Urothelium cell line (cell line): ENCODE measurements around the gene AGAP5.
"Not testable (repeated sequence)": the region's sequence is repeated elsewhere in the genome, so short reads cannot be mapped to it uniquely, and the experiment has no call there.

Experiments
- DNase-seq: peaks from one replicate; pipeline ENCODE4 v3.0.0; 2011; ENCODE audit warnings: low spot score, mixed read lengths
- FAIRE-seq: peaks from 2 replicates; lab custom pipeline; 2011; peaks lifted over from hg19 to GRCh38; lab: Jason Lieb, UNC

The AGAP5 gene

GRCh38 chr10:73662705-73663104, 35.2 kb downstream of the AGAP5 start:
- DNase-seq, FAIRE-seq: not testable (repeated sequence)

DNA sequence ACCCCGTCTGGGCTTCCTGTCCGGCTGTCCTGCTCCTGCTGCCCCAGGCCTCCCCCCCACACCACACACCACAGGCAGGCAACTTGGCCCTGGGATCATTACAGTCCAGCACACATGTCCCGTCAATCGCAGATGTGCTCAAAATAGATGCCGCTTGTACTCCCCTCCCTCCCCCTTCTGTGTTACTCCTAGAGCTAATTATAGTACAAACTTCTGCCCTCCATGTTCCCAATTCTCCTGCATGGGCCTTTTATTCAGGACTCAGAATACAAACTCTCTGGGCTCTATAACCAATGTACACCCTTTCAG, 42.0 kb downstream of the AGAP5 start, which contains the start of gene SYNPO2L:
TSS of gene SYNPO2L (minus strand) at position 40 of the 309 bp plus-strand sequence. CDS start 107 bp downstream, outside the sequence.
- FAIRE-seq (no peak), DNase-seq (no peak)

GRCh38 chr10:73655257-73655989, 42.5 kb downstream of the AGAP5 start:
- no peak for FAIRE-seq
- no peak for DNase-seq

- DNase-seq (no peak), FAIRE-seq (no peak)
Measured at GRCh38 chr10:73653701-73654100, 44.2 kb downstream of the AGAP5 start.

DNA sequence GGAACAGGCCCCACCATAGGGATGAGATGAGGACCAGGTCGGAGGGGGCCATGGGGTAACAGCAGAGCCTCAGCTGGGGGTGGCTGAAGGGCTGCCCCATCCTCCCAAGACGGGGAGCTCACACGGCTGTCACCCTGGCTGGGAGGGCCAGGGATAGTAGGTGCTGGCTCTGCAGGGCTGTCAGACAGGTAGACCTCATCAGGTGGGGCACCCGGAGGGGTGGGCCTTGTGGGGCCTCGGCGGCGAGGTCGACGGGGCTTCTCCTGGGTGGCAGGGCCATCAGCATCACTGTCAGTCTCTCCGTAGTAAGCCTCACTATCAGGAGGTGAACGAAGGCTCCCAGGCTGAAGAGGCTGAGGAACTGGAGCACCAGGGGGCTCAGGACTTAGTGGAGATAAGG, 44.7 kb downstream of the AGAP5 start:
- DNase-seq (no peak), FAIRE-seq (no peak)

DNA sequence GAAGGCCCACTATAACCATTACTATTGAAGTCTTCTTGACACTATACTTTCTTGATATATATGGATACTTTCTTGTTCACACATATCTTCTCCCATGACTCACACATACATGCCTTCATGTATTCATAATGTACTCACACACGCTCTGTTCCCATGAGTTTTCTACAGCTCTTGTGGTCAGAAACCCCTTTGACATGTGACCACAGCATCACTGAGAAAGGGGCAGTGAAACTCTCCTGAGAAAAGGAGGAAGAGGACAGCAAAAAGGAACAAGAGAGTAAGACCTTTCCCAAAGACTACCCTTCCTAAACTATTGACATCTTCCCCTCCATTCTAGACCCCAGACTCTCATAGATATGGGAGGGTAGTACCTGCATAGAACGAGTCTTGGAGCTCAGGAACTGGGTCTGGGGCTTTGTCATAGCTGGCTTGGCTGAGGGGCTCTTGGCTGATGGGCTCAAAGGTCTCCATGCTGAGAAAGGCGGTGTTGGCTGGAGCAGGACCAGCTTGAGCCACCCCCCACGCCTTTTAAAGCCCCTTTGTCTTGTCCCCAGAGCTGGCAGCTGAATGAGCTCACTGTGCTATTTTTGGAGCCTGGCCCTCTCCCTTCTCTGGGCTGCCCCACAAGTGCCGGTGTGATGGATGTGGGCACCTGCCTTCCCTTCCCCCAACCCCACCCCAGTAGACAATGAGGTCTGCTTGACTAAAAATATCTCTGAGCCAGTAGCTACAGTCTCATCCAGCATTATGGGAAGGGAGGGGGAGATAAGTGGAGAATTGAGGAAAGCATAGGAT, 47.2 kb downstream of the AGAP5 start:
- DNase-seq (no peak), FAIRE-seq (no peak)

DNA sequence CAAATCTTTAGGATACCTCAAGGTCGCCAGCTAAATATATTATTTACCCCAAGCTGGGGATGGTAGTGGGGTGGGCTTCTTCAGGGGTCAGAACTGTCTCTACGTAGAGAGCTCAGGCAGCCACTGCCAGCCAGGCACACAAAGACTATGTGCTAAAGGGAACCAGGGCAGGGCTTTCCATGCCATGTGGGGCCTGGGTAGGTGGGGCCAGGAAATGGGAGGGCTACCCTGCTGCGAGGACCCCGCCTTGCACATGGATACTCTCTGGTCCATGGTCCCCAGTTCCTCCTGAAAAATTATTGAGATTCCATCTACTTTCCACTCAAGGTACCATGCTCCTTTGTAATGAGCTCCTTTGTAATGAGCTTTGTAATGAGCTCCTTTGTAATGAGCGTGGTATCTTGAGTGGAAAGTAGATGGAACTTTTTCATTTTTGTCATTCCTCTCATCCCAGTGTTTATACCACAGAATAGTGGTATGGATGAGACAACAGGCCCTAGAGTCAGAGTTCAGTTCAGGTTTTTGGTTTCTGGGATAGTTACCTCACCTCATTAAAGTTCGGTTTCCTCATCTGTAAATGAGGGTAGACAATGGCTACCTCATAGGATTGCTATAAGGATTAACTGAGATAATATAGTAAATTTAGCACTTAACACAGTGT, 47.9 kb downstream of the AGAP5 start:
- no peak for FAIRE-seq
- DNase-seq = no peak

DNA sequence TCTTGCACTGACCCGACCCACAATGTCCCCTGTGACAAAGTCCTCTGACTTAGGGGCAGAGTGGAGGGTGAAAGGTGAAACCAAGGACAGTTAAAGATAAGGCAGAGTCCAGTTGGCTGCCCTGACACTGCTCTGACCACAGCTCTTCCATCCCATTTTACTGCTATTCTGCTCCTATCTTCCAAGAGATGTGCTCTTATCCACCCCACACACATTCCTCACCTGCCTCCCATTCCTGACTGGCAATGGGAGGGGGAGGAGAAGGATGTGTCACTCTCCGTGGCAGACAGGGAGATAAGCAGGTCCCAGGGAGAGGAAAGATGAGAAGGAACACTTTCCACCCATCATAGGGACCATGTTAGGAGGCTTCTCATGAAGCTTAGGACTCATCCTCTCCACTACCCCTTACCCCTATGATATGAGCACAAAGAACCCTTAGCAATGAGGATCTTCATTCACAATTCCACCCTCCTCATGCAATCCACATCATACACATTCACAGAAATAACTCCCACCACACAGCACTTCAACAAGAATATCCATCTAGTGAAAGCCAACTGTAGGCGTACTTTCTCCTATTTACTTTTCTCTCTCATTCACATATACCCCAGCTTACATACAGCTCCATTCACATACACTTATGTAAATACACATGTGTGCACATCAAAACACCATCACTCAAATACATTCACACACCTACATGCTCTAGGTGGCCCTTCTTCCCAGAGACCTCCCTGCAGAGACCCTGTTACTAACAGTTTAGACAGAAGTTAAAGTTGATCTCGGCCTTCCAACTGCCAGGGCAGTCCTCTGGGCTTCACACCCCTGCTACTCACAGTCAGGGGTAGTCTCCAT, 48.7 kb downstream of the AGAP5 start:
- FAIRE-seq (peak; percentile 66), DNase-seq (peak; percentile 72)

DNA sequence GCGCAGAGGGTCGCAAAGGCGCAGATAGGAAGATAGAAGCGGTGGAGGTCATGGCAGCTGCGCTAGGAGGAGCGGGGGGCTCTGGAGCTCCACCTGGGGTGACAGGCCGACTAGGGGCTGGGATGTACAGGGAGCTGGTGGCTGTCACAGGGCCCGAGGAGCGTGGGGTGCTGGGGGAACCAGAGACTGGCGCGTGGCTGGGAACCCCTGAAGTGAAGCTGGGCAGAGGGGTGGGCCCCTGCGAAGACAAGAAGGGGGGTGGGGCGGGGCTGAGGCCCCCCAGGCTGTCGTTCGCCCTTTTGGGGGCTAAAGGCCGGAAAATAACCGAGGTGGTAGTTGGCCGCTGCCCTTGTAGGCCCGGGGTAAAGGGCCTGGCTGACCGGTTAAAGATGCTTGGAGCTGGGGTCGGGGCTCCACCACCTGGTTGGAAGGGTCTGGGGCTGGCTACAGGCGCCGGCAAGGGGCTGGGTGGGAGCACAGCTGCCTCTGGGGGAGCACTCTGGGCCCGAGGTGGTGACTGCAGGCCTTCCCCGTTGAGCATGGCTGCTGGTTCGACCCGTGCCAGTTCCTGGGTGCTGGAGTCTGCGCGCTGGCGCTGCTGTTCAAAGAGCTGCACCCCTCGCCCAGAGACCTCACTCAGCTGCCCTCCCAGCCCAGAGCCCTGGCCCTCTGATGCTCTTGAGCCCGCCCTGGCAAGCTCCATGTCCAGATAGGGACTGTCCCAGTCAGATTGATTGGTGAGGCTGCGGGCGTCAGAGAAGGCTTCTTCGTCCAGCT, 49.8 kb downstream of the AGAP5 start:
- FAIRE-seq = no peak

GRCh38 chr10:73647211-73647874, 50.6 kb downstream of the AGAP5 start:
- DNase-seq (no peak), FAIRE-seq (no peak)

More for the DNA sequence above, 49.8 kb downstream of the AGAP5 start:
- DNase-seq = no peak

DNA sequence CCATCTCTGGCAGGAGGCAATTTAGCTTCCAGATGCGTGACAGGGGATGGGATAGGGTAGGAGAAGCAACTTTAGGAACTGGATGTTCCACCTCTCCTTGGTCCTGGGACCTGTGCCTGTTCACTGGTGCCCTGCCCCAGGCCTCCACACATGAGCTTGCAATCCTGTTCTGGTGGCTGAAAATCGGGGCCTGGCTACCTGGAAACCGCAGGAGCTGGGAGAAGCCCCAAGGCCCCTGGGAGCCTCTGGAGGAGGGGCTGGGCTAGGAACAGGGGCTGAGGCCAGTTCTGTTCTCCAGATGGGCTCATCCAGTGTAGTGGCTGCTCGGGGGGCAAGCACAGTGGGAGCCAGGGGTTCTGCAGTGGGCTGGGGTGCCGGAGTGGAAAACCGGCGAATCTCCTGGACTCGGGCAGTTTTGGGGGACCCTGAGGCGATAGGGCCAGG, 51.3 kb downstream of the AGAP5 start:
- FAIRE-seq = no peak

DNA sequence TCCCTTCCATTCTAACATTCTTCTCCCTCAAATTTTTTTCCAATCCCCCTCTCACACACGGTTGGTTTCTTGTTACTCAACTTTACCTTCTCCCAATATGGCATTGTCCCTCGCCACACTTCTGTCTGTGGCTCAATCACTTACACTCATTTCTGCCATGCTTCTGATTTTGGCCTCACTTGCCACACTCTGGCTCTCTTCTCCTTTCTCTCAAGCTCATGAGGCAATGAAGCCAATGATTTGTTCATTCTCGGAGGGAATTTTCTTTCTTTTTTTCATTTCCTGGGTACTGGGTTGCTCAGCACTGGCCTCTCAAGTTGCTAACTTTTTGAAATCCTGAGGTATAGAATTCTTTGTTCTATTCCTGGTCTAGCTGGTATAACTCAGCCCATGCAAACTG, 52.7 kb downstream of the AGAP5 start:
- no peak for FAIRE-seq
- no peak for DNase-seq

More for the DNA sequence above, 51.3 kb downstream of the AGAP5 start:
- DNase-seq = no peak

DNA sequence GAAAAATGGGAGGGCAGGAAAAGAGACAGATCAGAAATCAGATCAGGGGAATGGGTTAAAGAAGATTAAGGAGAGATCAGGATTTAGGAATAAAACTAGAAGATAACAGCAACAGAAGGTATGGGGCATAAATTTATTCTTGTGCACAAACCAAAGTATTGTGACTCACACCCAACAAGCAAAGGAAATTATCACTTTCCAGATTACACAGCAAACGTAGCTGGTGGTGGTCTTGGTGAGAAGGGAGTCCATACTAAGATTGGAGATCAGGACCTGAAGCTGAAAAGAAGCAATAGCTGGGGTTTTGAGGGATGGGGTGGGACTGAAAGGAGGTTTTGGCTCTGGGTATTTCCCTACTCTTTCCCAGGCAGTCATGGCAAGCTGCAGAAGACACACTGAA, 53.1 kb downstream of the AGAP5 start:
- FAIRE-seq (no peak), DNase-seq (no peak)

DNA sequence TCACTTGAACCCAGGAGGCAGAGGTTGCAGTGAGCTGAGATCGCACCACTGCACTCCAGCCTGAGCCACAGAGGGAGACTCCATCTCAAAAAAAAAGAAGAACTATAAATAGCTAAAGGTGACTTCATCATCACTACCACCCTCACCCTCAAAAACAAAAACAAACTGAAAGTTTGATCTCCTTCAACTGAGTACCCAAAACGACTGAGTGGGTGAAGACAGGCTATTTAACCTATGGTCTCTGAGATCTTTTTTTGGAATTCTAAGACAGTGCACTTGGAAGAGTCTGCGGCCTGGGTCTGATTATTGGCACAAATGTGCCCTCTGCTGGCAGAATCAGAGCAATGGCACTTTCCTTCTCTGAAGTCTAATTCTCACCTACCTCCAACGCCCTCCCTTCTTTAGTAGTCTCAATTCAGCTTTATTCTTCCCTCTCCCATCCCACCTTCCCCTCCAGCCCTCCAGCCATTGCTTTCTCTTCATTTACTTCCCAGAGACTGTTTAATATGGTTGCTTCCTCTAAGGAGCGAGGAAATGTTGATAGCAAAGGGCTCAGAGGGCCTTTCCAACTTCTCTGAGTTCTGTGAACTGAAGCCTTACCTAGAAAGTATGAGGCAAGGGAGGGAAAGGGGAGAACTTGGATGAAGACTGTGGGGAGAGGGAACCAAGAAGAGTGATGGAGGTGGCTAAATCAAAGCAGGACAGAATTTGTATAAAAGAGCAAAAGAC, 53.7 kb downstream of the AGAP5 start:
- FAIRE-seq = no peak

DNA sequence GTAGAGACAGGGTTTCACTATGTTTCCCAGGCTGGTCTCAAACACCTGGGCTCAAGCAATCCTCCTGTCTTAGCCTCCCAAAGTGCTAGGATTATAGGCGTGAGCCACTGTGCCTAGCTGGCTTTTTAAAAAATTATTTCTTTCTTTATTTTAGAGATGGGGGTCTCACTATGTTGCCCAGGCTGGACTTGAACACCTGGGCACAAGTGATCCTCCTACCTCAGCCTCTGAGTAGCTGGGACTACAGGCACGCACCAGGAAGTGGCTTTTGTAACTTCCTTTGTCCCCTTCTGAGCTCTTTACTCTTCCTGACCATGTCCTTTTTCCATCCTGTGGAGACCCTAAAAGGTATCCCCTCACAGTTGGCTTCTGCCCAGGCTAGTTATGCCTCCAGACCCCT, 54.5 kb downstream of the AGAP5 start:
- DNase-seq = no peak
- no peak for FAIRE-seq

More for the DNA sequence above, 53.7 kb downstream of the AGAP5 start:
- DNase-seq = peak; percentile 75

- FAIRE-seq (no peak), DNase-seq (peak; percentile 5)
Measured at GRCh38 chr10:73641328-73642060, 56.4 kb downstream of the AGAP5 start, which contains the start of gene MYOZ1. TSS of gene MYOZ1 (minus strand) at chr10:73641474. CDS start at chr10:73640017, 1,457 bp downstream.

- FAIRE-seq (no peak), DNase-seq (no peak)
Measured at GRCh38 chr10:73639286-73639685, 58.6 kb downstream of the AGAP5 start.

DNA sequence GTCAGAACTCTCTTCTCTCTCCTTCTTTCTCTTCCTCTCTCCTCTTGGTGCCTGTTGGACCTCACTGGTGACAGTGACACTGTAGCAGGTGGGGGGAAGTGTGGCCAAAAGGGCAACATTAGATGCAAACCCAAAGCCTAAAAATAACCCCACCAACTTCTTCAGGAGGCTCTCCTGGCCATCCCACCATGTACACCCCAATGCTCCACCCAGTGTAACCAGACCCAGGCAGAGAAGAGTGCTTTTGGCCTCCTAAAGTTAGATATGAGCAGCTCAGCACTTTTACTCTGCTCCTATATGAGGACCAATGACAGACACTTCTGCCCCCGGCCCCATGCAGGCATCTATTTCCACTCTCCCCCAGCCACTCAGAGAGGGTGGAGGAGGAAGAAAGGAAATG, 62.1 kb downstream of the AGAP5 start:
- no peak for FAIRE-seq
- DNase-seq = no peak
